ENCODE results near the gene COL9A3. TPM values are rescaled to one million over a fixed set of nuclear protein-coding genes. Genes with fewer than 3 reads are reported as not detected.

The COL9A3 gene
- total RNA-seq, 1 experiment from 2014 or later, result not detected

GRCh38 chr20:62772990-62773844, 43.6 kb upstream of the COL9A3 start:
- DNase-seq (ENCODE audit: unreplicated experiment), result peak; percentile 96
- Mint-ChIP-seq H3K36me3 (ENCODE audit: insufficient read depth, unreplicated experiment) (no peaks in the 10 kb centered on the region), H3K4me3 (ENCODE audit: unreplicated experiment) (peak overlapping the region; percentile 58), H3K4me1 (ENCODE audit: insufficient read depth, unreplicated experiment) (peaks cover 41% of the 10 kb centered on the region), H3K27me3 (ENCODE audit: insufficient read depth, unreplicated experiment) (no peaks in the 10 kb centered on the region), H3K27ac (ENCODE audit: low read depth, unreplicated experiment) (peak overlapping the region; percentile 84), H3K9me3 (ENCODE audit: unreplicated experiment) (peaks cover 8% of the 10 kb centered on the region)
- intact Hi-C loops (cut with micrococcal nuclease), result no loop called here
- CTCF ChIA-PET, result interaction anchor here (0.5 to 3.9 kb wide), 18 partner anchors 8 to 617 kb away, joined by 3 to 20 read pairs (median 4); no protein-coding TSS in a partner anchor
- BruUV-seq (replicated peaks), result TSS peak; percentile 27
- TF ChIP-seq CTCF (IDR thresholded peaks at IDR 0.05; ENCODE audit: unreplicated experiment), result no peak
- POLR2A ChIA-PET, result interaction anchor here (0.5 to 4.8 kb wide), 35 partner anchors 13 to 1092 kb away, joined by 3 to 49 read pairs (median 4); partner anchors contain the start of genes MRGBP, SLCO4A1 and TPD52L2

GRCh38 chr20:62773845-62774714, 42.8 kb upstream of the COL9A3 start:
- CTCF ChIA-PET, result interaction anchor here (0.5 to 3.9 kb wide), 12 partner anchors 10 to 106 kb away, joined by 3 to 20 read pairs (median 4); no protein-coding TSS in a partner anchor
- BruUV-seq (replicated peaks), result no TSS peak
- peaks cover 35% of the 10 kb centered on the region for H3K4me1 Mint-ChIP-seq (ENCODE audit: insufficient read depth, unreplicated experiment)
- H3K4me3 Mint-ChIP-seq (ENCODE audit: unreplicated experiment), result peak overlapping the region; percentile 58
- H3K27ac Mint-ChIP-seq (ENCODE audit: low read depth, unreplicated experiment), result no peak overlapping the region
- H3K36me3 Mint-ChIP-seq (ENCODE audit: insufficient read depth, unreplicated experiment), result no peaks in the 10 kb centered on the region
- no peak for TF ChIP-seq CTCF (IDR thresholded peaks at IDR 0.05; ENCODE audit: unreplicated experiment)
- POLR2A ChIA-PET, result interaction anchor here (0.5 to 4.8 kb wide), 23 partner anchors 12 to 225 kb away, joined by 3 to 49 read pairs (median 5); partner anchors contain the start of genes MRGBP and SLCO4A1
- peaks cover 8% of the 10 kb centered on the region for H3K9me3 Mint-ChIP-seq (ENCODE audit: unreplicated experiment)
- intact Hi-C loops (cut with micrococcal nuclease), result no loop called here
- no peaks in the 10 kb centered on the region for H3K27me3 Mint-ChIP-seq (ENCODE audit: insufficient read depth, unreplicated experiment)
- DNase-seq (ENCODE audit: unreplicated experiment), result no peak

- H3K36me3 Mint-ChIP-seq (ENCODE audit: insufficient read depth, unreplicated experiment), result no peaks in the 10 kb centered on the region
- no peak overlapping the region for H3K4me3 Mint-ChIP-seq (ENCODE audit: unreplicated experiment)
- ChIA-PET CTCF (interaction anchor here (2.3 to 3.9 kb wide), 2 partner anchors 16 to 71 kb away, joined by 15 to 20 read pairs; no protein-coding TSS in a partner anchor), POLR2A (interaction anchor here (0.6 to 4.8 kb wide), 3 partner anchors 20 to 225 kb away, joined by 4 to 49 read pairs (median 44); partner anchors contain the start of gene MRGBP)
- peaks cover 8% of the 10 kb centered on the region for H3K9me3 Mint-ChIP-seq (ENCODE audit: unreplicated experiment)
- no peak overlapping the region for H3K27ac Mint-ChIP-seq (ENCODE audit: low read depth, unreplicated experiment)
- TF ChIP-seq CTCF (IDR thresholded peaks at IDR 0.05; ENCODE audit: unreplicated experiment), result no peak
- peaks cover 35% of the 10 kb centered on the region for H3K4me1 Mint-ChIP-seq (ENCODE audit: insufficient read depth, unreplicated experiment)
- H3K27me3 Mint-ChIP-seq (ENCODE audit: insufficient read depth, unreplicated experiment), result no peaks in the 10 kb centered on the region
- no TSS peak for BruUV-seq (replicated peaks)
- no peak for DNase-seq (ENCODE audit: unreplicated experiment)
- intact Hi-C loops (cut with micrococcal nuclease), result no loop called here
Observed at GRCh38 chr20:62774762-62775161, 42.1 kb upstream of the COL9A3 start.

Measured in MCF 10A (cell line).